ENCODE data around the gene FBXO45.

GRCh38 chr3:196596355-196596754 lies 27.9 kb downstream of the FBXO45 start:
- TF ChIP-seq CHD2 (IDR thresholded peaks at IDR 0.05; ENCODE audit: borderline replicate concordance, low read depth, low read length) (no peak), CEBPB (IDR thresholded peaks at IDR 0.05; ENCODE audit: borderline replicate concordance in 1 of 2, low read depth in 2 of 2, low read length in 2 of 2) (no peak)
